Ecto neural progenitor cell (in vitro differentiated cells): Measurements from ENCODE around the gene SLC25A13.
"Not testable (repeated sequence)": the region's sequence is repeated elsewhere in the genome, so short reads cannot be mapped to it uniquely, and the experiment has no call there.

Source experiments
- DNase-seq: peaks from one replicate; pipeline ENCODE4 v3.0.0-alpha.2; 2018; ENCODE audit warnings: low spot score

The SLC25A13 gene

GRCh38 chr7:96321658-96322372 lies at the start of gene SLC25A13:
SLC25A13 (minus strand) TSS chr7:96322098; CDS start chr7:96321956, 142 bp downstream.
- peak; percentile 93 for DNase-seq

GRCh38 chr7:96365916-96366315 lies 44.0 kb upstream of the SLC25A13 start:
- not testable (repeated sequence) for DNase-seq

GRCh38 chr7:96361116-96361857 lies 39.4 kb upstream of the SLC25A13 start:
- no peak for DNase-seq

- DNase-seq, result no peak
These were observed 38.0 kb upstream of the SLC25A13 start for GRCh38 chr7:96359876-96360275.

GRCh38 chr7:96358236-96358971 lies 36.5 kb upstream of the SLC25A13 start:
- not testable (repeated sequence) for DNase-seq

- no peak for DNase-seq
These were observed 34.1 kb upstream of the SLC25A13 start for GRCh38 chr7:96355990-96356506.

- DNase-seq, result no peak
These were observed 33.0 kb upstream of the SLC25A13 start for GRCh38 chr7:96354881-96355280.

GRCh38 chr7:96349572-96349971 lies 27.7 kb upstream of the SLC25A13 start:
- no peak for DNase-seq

- DNase-seq, result no peak
These were observed 25.6 kb upstream of the SLC25A13 start for GRCh38 chr7:96347471-96347870.

GRCh38 chr7:96346293-96346953 lies 24.5 kb upstream of the SLC25A13 start:
- DNase-seq, result no peak

GRCh38 chr7:96344236-96344635 lies 22.3 kb upstream of the SLC25A13 start:
- DNase-seq, result no peak

GRCh38 chr7:96342049-96342448 lies 20.2 kb upstream of the SLC25A13 start:
- no peak for DNase-seq

GRCh38 chr7:96337519-96337918 lies 15.6 kb upstream of the SLC25A13 start:
- no peak for DNase-seq

GRCh38 chr7:96332325-96332724 lies 10.4 kb upstream of the SLC25A13 start:
- DNase-seq, result no peak

- DNase-seq, result no peak
These were observed 9.9 kb upstream of the SLC25A13 start for GRCh38 chr7:96331775-96332174.

GRCh38 chr7:96331233-96331632 lies 9.3 kb upstream of the SLC25A13 start:
- DNase-seq, result no peak

GRCh38 chr7:96330193-96330592 lies 8.3 kb upstream of the SLC25A13 start:
- DNase-seq, result no peak

- no peak for DNase-seq
These were observed 7.3 kb upstream of the SLC25A13 start for GRCh38 chr7:96329241-96329640.

- no peak for DNase-seq
These were observed 6.1 kb upstream of the SLC25A13 start for GRCh38 chr7:96328016-96328415.

GRCh38 chr7:96327429-96327828 lies 5.5 kb upstream of the SLC25A13 start:
- no peak for DNase-seq

- not testable (repeated sequence) for DNase-seq
These were observed 4.9 kb upstream of the SLC25A13 start for GRCh38 chr7:96326752-96327151.

GRCh38 chr7:96322847-96323461 lies 1.1 kb upstream of the SLC25A13 start:
- no peak for DNase-seq
